GM12865 (cell line): ENCODE results near the gene BOC.

Experiments
- DNase-seq: peaks from one replicate; pipeline ENCODE4 v3.0.0; 2010; ENCODE audit warnings: low read depth
- H3K4me3 ChIP-seq: 2 replicates; pipeline ENCODE4 v1.5.1; 2011; ENCODE audit warnings: mild to moderate bottlenecking, low read depth, low read length, control low read depth
- CTCF ChIP-seq: IDR thresholded peaks from 2 replicates; pipeline ENCODE4 v1.5.1; 2011; ENCODE audit warnings: low read length, control low read depth, low read depth, inconsistent platforms; ENCODE audit not compliant: insufficient read depth; ENCODE audit errors: missing control alignments

The BOC gene

DNA sequence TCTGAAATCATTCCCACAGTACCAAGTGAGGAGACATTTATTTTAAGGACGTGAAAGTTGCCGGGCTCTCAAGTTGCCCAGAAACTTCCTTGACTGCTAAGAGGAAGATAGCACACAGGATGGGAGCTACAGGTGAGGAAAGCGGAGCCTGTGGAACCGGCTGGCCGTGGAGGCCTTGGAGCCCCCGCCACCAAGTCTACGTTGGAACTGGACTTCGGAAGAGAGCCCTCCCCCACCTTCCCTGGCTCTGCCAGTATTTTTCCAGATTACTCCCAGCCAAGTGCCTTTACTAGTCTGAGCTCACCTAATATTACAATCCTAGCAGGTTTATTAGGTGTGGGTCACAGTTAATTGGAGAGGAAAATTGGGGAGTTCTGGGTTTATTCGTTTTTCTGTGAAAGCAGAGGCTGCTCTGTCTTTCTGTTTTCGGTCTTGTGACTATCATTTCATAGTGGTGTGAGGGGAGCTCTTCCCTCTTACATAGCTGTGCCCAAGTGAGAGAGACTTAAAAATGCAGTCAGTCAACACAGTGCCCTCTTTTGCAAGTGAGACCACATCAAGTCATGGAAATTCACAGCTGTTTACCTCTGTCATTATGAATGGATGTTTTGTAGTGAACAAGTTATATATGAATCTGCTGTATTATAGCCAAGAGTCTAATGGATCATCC lies 6.8 kb downstream of the BOC start:
- H3K4me3 ChIP-seq = no peak overlapping the region
- DNase-seq = no peak
- TF ChIP-seq CTCF = no peak

DNA sequence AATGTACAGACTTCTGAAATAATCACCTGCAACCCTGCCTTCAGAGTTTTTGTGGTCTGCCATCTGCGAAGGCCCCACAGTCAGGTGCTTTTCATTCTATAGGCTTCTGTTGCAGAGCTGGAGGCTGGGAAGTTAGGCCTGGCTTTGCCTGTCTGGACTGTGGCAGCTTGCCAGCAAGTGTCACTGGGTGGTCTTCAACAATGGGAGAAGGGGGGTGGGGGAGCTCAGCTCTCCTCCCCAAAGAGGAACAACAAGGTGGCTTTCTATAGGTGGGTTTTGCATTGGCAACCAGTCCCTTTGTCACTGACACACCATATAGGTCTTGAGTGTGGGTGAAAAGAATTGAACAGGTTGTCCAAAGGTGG lies 7.3 kb downstream of the BOC start:
- no peak for TF ChIP-seq CTCF
- no peak overlapping the region for H3K4me3 ChIP-seq
- DNase-seq = no peak

GRCh38 chr3:113219605-113220300 lies 8.4 kb downstream of the BOC start:
- DNase-seq = no peak
- TF ChIP-seq CTCF = no peak

GRCh38 chr3:113220721-113221120 lies 9.4 kb downstream of the BOC start:
- TF ChIP-seq CTCF = no peak
- DNase-seq = no peak
- no peak overlapping the region for H3K4me3 ChIP-seq

More at GRCh38 chr3:113219605-113220300, 8.4 kb downstream of the BOC start:
- no peak overlapping the region for H3K4me3 ChIP-seq

- no peak overlapping the region for H3K4me3 ChIP-seq
- DNase-seq = no peak
- TF ChIP-seq CTCF = no peak
Measured at GRCh38 chr3:113221721-113222257, 10.4 kb downstream of the BOC start.

GRCh38 chr3:113222451-113223086 lies 11.2 kb downstream of the BOC start:
- no peak overlapping the region for H3K4me3 ChIP-seq
- no peak for DNase-seq
- TF ChIP-seq CTCF = no peak
